Fibroblast of mammary gland (primary cell): Measurements from ENCODE around the gene GDF3.
A peak's percentile ranks its signal among the peaks of the same experiment; 100 is the strongest.
"Not testable (repeated sequence)": the region's sequence is repeated elsewhere in the genome, so short reads cannot be mapped to it uniquely, and the experiment has no call there.

Experiments used
- DNase-seq: peaks from one replicate; pipeline ENCODE4 v3.0.0-alpha.2; 2010; ENCODE audit warnings: low read depth
- H3K4me3 ChIP-seq: 2 replicates; pipeline ENCODE4 v1.5.1; 2011; ENCODE audit warnings: low read depth, mild to moderate bottlenecking, low read length, moderate library complexity; ENCODE audit not compliant: control insufficient read depth
- CTCF ChIP-seq: conservative IDR thresholded peaks from 2 replicates; pipeline ENCODE4 v1.5.1; 2011; ENCODE audit warnings: low read depth, low read length, inconsistent platforms; ENCODE audit not compliant: control insufficient read depth, insufficient read depth

Gene GDF3

GRCh38 chr12:7695566-7696197 is at the start of gene GDF3:
TSS of gene GDF3 (minus strand) at chr12:7695775. CDS start at chr12:7695728, 47 bp downstream.
- no peak within 1 kb of the TSS for H3K4me3 ChIP-seq
- DNase-seq, result peak; percentile 18
- no peak for TF ChIP-seq CTCF

GRCh38 chr12:7732993-7733392 is 37.4 kb upstream of the GDF3 start:
- TF ChIP-seq CTCF, result no peak
- DNase-seq, result no peak
- no peak overlapping the region for H3K4me3 ChIP-seq

- TF ChIP-seq CTCF, result no peak
- DNase-seq, result no peak
- no peak overlapping the region for H3K4me3 ChIP-seq
Observed at GRCh38 chr12:7731486-7731885, 35.9 kb upstream of the GDF3 start.

- not testable (repeated sequence) for DNase-seq, H3K4me3 ChIP-seq
Observed at GRCh38 chr12:7730984-7731383, 35.4 kb upstream of the GDF3 start.

- no peak for TF ChIP-seq CTCF
- peak; percentile 55 for DNase-seq
- no peak overlapping the region for H3K4me3 ChIP-seq
Observed at GRCh38 chr12:7729746-7730145, 34.2 kb upstream of the GDF3 start.

- DNase-seq, result no peak
- TF ChIP-seq CTCF, result no peak
- no peak overlapping the region for H3K4me3 ChIP-seq
Observed at GRCh38 chr12:7723926-7724325, 28.4 kb upstream of the GDF3 start.

- no peak for TF ChIP-seq CTCF
- no peak for DNase-seq
Observed at GRCh38 chr12:7719946-7720730, 24.6 kb upstream of the GDF3 start.

More at GRCh38 chr12:7719946-7720730, 24.6 kb upstream of the GDF3 start:
- H3K4me3 ChIP-seq, result no peak overlapping the region
